HCT116 (cell line): ENCODE data around the gene HOXA11. TPM values are rescaled to one million over a fixed set of nuclear protein-coding genes. Genes with fewer than 3 reads are reported as not detected.

Source experiments
- ATAC-seq: fragments of 200-7000 bp; cut with Tn5 transposase; 2 replicates; pipeline ENCODE4 v1.9.1; 2020; ENCODE audit warnings: mild to moderate bottlenecking, moderate library complexity
- BruUV-seq: library from RNA; stranded (reverse); fragments of 400-500 nt; replicated peaks from 2 replicates; lab custom pipeline; 2021; lab: Mats Ljungman, UMichigan
- CTCF ChIA-PET: fragments of 300-600 bp; sonication (Branson Sonifier 250); formaldehyde crosslinking; loops from one replicate; lab custom pipeline; 2021; ENCODE audit warnings: antibody characterized with exemption; lab: Charles Lee
- POLR2A ChIA-PET: fragments of 300-600, 350-600 bp; sonication (Branson Sonifier 250); formaldehyde crosslinking; loops from one replicate; lab custom pipeline; 2021; ENCODE audit warnings: antibody characterized with exemption; lab: Charles Lee
- RAD21 ChIA-PET, 2 experiments: fragments of 300-600 bp; sonication (Branson Sonifier 250); formaldehyde crosslinking; loops; one replicate each; lab custom pipeline; 2023; ENCODE audit warnings: low total read pairs in 2 of 2; ENCODE audit not compliant: uncharacterized antibody in 2 of 2, unreplicated experiment in 2 of 2, low non-redundant PET in 1 of 2; lab: Charles Lee
- DNase-seq: peaks from one replicate; pipeline ENCODE4 v3.0.0-alpha.2; 2010; ENCODE audit warnings: low read depth, low spot score
- H2AFZ ChIP-seq: fragments of 200-600 bp; shearing (Covaris generic), sonication (generic); 2 replicates; pipeline ENCODE4 v1.6.1; 2017; ENCODE audit warnings: low read depth, mixed run types, mixed read lengths, antibody characterized with exemption, low read length; ENCODE audit not compliant: poor library complexity, severe bottlenecking
- H3K27ac ChIP-seq: 2 replicates; pipeline ENCODE4 v1.5.1; 2012; ENCODE audit warnings: low read depth, low read length
- H3K27me3 ChIP-seq: fragments of 200-600 bp; sonication (generic); 2 replicates; pipeline ENCODE4 v1.6.1; 2016; ENCODE audit warnings: mixed run types, low read length, mixed read lengths; ENCODE audit not compliant: insufficient read depth
- H3K36me3 ChIP-seq, 2 experiments: fragments of 200-500 bp in 1 of 2; fragments of 200-600 bp in 1 of 2; sonication (Bioruptor generic) in 1 of 2; sonication (generic) in 1 of 2; 2 replicates each; pipeline versions ENCODE4 v1.5.1 to v1.6.1; 2014 to 2016; ENCODE audit warnings: low read length in 2 of 2, inconsistent platforms in 1 of 2, mixed read lengths in 1 of 2, mixed run types in 1 of 2; ENCODE audit not compliant: insufficient read depth in 2 of 2, control insufficient read depth in 1 of 2
- H3K4me1 ChIP-seq, 2 experiments: fragments of 200-600 bp in 1 of 2; sonication (generic) in 1 of 2; 2 replicates each; pipeline versions ENCODE4 v1.5.1 to v1.6.1; 2012 to 2017; ENCODE audit warnings: low read length in 2 of 2, inconsistent platforms in 1 of 2, mild to moderate bottlenecking in 1 of 2, mixed read lengths in 1 of 2, mixed run types in 1 of 2, moderate library complexity in 1 of 2; ENCODE audit not compliant: insufficient read depth in 2 of 2, control insufficient read depth in 1 of 2
- H3K4me2 ChIP-seq: fragments of 200-600 bp; sonication (generic); 2 replicates; pipeline ENCODE4 v1.6.1; 2017; ENCODE audit warnings: mixed run types, low read length, mixed read lengths
- H3K4me3 ChIP-seq, 2 experiments: fragments of 200-600 bp in 1 of 2; sonication (generic) in 1 of 2; replicated peaks in 1 of 2; 2 replicates each; pipeline ENCODE4 v1.5.1; 2011 to 2016; ENCODE audit warnings: low read length in 2 of 2, control low read depth in 1 of 2, low read depth in 1 of 2, mild to moderate bottlenecking in 1 of 2, mixed read lengths in 1 of 2, mixed run types in 1 of 2
- H3K79me2 ChIP-seq: fragments of 200-600 bp; sonication (generic); 2 replicates; pipeline ENCODE4 v1.6.1; 2017; ENCODE audit warnings: mild to moderate bottlenecking, mixed run types, low read length, moderate library complexity, mixed read lengths; ENCODE audit not compliant: insufficient read depth
- H3K9ac ChIP-seq: fragments of 200-600 bp; sonication (generic); 2 replicates; pipeline ENCODE4 v1.6.1; 2016; ENCODE audit warnings: low read length, mixed read lengths
- H3K9me2 ChIP-seq: fragments of 200-600 bp; sonication (generic), shearing (Covaris generic); 2 replicates; pipeline ENCODE4 v1.6.1; 2017; ENCODE audit warnings: mixed run types, mild to moderate bottlenecking, moderate library complexity; ENCODE audit not compliant: insufficient read depth
- H3K9me3 ChIP-seq, 2 experiments: fragments of 200-500 bp in 1 of 2; fragments of 200-600 bp in 1 of 2; sonication (Bioruptor generic) in 1 of 2; sonication (generic) in 1 of 2; 2 replicates each; pipeline ENCODE4 v1.6.1; 2014 to 2017; ENCODE audit warnings: low read length in 2 of 2, mixed read lengths in 2 of 2, inconsistent platforms in 1 of 2, low read depth in 1 of 2, mild to moderate bottlenecking in 1 of 2, mixed run types in 1 of 2, moderate library complexity in 1 of 2; ENCODE audit not compliant: control insufficient read depth in 1 of 2, insufficient read depth in 1 of 2
- H4K20me1 ChIP-seq: fragments of 200-600 bp; sonication (generic), shearing (Covaris generic); 2 replicates; pipeline ENCODE4 v1.6.1; 2017; ENCODE audit warnings: mixed run types, mild to moderate bottlenecking, moderate library complexity; ENCODE audit not compliant: insufficient read depth
- CEBPB ChIP-seq: IDR thresholded peaks from 2 replicates; pipeline ENCODE4 v1.6.1; 2012; ENCODE audit warnings: low read depth
- EGR1 ChIP-seq: IDR thresholded peaks from 2 replicates; pipeline ENCODE4 v1.6.1; 2012; ENCODE audit warnings: low read depth
- ELF1 ChIP-seq: IDR thresholded peaks from 2 replicates; pipeline ENCODE4 v1.6.1; 2012; ENCODE audit warnings: low read depth, borderline replicate concordance
- EZH2 ChIP-seq: fragments of 200-600 bp; sonication (generic); IDR thresholded peaks from 2 replicates; pipeline ENCODE4 v1.6.1; 2017; ENCODE audit warnings: antibody characterized with exemption, mixed run types
- EZH2phosphoT487 ChIP-seq: fragments of 200-600 bp; IDR thresholded peaks from 2 replicates; pipeline ENCODE4 v1.6.1; 2018; ENCODE audit warnings: antibody characterized with exemption, borderline replicate concordance
- FOSL1 ChIP-seq: IDR thresholded peaks from 2 replicates; pipeline ENCODE4 v1.6.1; 2012; ENCODE audit warnings: low read depth
- JUND ChIP-seq: IDR thresholded peaks from 2 replicates; pipeline ENCODE4 v1.6.1; 2012
- POLR2A ChIP-seq: IDR thresholded peaks from 2 replicates; pipeline ENCODE4 v1.7.0; 2011; ENCODE audit warnings: borderline replicate concordance; ENCODE audit not compliant: insufficient read depth, insufficient read length; ENCODE audit errors: extremely low read depth
- POLR2AphosphoS5 ChIP-seq: IDR thresholded peaks from 2 replicates; pipeline ENCODE4 v1.6.1; 2011; ENCODE audit warnings: mild to moderate bottlenecking, low read depth, low read length, moderate library complexity
- SIN3A ChIP-seq: IDR thresholded peaks from 2 replicates; pipeline ENCODE4 v1.6.1; 2012; ENCODE audit warnings: low read depth
- SP1 ChIP-seq: IDR thresholded peaks from 2 replicates; pipeline ENCODE4 v1.6.1; 2012; ENCODE audit warnings: low read depth
- TCF7L2 ChIP-seq: IDR thresholded peaks from 2 replicates; pipeline ENCODE4 v1.7.0; 2011; ENCODE audit warnings: borderline replicate concordance, inconsistent platforms; ENCODE audit not compliant: insufficient read depth, insufficient read length; ENCODE audit errors: extremely low read depth
- YY1 ChIP-seq: IDR thresholded peaks from 2 replicates; pipeline ENCODE4 v1.6.1; 2011; ENCODE audit warnings: low read length, low read depth, moderate library complexity, mild to moderate bottlenecking; ENCODE audit not compliant: insufficient replicate concordance; ENCODE audit errors: extremely low read depth
- ZFX ChIP-seq: fragments of 450-650 bp; IDR thresholded peaks from 2 replicates; pipeline ENCODE4 v1.6.1; 2017
- intact Hi-C: fragments of 100-400 bp; cut with micrococcal nuclease; formaldehyde crosslinking; loops from 2 replicates; pipeline ENCODE4 v1.10.0; 2022
- total RNA-seq: library from RNA; stranded (reverse); gene quantifications from one replicate; pipeline ENCODE4 v1.2.1, GENCODE V29; 2021; ENCODE audit not compliant: unreplicated experiment
- TF ChIP-seq, protein P1 (sequence below): IDR thresholded peaks from 2 replicates; pipeline ENCODE4 v1.6.1; 2012
- TF ChIP-seq, protein P2 (sequence below): IDR thresholded peaks from 2 replicates; pipeline ENCODE4 v1.6.1; 2011; ENCODE audit warnings: mild to moderate bottlenecking, low read length, moderate library complexity; ENCODE audit not compliant: insufficient replicate concordance; ENCODE audit errors: extremely low read depth
- TF ChIP-seq, protein P3 (sequence below): IDR thresholded peaks from 2 replicates; pipeline ENCODE4 v1.6.1; 2012; ENCODE audit warnings: low read depth
- TF ChIP-seq, protein P4 (sequence below), 3 experiments: fragments of 200-600 bp in 1 of 3; sonication (generic) in 1 of 3; IDR thresholded peaks in 2 of 3; conservative IDR thresholded peaks in 1 of 3; 2 replicates each; pipeline ENCODE4 v1.5.1; 2012 to 2017; ENCODE audit warnings: low read depth in 2 of 3, low read length in 2 of 3, antibody characterized with exemption in 1 of 3, borderline replicate concordance in 1 of 3, control low read depth in 1 of 3, mild to moderate bottlenecking in 1 of 3, mixed read lengths in 1 of 3, mixed run types in 1 of 3, moderate library complexity in 1 of 3; ENCODE audit not compliant: insufficient read depth in 1 of 3

HOXA11 gene
- total RNA-seq, 1 experiment from 2014 or later: 6.8 TPM

DNA sequence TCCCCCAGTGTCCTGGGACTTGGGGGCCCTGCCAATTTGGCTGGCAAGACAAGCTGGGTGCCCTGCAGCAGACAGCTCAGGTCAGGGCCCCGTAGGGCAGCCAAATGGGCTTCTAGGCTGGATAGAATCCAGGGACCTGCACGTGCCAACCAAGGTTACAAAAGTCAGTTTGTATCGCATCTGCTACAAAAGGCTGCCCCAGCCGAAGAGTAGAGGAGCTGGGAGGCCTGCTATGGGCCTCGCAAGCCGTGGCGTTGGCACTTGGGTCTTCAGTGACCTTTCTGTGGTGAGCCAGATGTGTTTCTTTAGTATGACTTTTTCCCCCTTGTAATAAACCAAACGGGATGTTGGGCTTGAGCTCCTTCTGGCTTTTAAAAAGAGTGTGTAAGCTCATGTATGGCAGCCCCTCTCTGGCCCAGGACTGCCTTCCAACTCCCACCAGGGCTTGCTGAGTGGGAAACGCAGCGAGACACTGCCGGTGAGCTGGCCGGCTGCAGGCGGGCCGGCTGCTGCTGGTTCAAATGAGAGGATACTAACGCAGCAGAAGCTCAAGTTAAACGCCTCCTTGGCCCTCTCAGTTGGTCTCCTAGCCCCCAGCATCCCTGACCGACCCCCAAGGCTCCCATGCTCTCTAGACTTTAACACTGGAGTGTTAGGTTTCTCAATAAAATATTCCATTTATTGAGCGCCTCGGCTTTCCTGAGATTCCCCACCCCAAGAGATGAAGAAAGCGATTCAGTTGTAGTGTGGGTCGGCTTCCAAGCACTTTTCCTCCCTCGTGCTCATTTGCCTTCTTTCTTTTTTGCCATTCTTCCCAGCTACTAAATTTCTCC is 7.9 kb downstream of the HOXA11 start:
- H3K9me3 ChIP-seq: no peaks in the 10 kb centered on the region
- no peaks in the 10 kb centered on the region for H3K27me3 ChIP-seq
- H3K36me3 ChIP-seq: no peaks in the 10 kb centered on the region
- no peaks in the 10 kb centered on the region for H3K9me2 ChIP-seq
- no peak for TF ChIP-seq EZH2
- TF ChIP-seq, protein P1, sequence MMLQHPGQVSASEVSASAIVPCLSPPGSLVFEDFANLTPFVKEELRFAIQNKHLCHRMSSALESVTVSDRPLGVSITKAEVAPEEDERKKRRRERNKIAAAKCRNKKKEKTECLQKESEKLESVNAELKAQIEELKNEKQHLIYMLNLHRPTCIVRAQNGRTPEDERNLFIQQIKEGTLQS: no peak
- no peak for TF ChIP-seq ZFX
- TF ChIP-seq, protein P2, sequence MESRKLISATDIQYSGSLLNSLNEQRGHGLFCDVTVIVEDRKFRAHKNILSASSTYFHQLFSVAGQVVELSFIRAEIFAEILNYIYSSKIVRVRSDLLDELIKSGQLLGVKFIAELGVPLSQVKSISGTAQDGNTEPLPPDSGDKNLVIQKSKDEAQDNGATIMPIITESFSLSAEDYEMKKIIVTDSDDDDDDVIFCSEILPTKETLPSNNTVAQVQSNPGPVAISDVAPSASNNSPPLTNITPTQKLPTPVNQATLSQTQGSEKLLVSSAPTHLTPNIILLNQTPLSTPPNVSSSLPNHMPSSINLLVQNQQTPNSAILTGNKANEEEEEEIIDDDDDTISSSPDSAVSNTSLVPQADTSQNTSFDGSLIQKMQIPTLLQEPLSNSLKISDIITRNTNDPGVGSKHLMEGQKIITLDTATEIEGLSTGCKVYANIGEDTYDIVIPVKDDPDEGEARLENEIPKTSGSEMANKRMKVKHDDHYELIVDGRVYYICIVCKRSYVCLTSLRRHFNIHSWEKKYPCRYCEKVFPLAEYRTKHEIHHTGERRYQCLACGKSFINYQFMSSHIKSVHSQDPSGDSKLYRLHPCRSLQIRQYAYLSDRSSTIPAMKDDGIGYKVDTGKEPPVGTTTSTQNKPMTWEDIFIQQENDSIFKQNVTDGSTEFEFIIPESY: no peak
- TF ChIP-seq EZH2phosphoT487: no peak
- TF ChIP-seq JUND: no peak
- no peak for TF ChIP-seq FOSL1
- no peak for TF ChIP-seq POLR2AphosphoS5
- no peak for TF ChIP-seq ELF1
- no peak for TF ChIP-seq SP1
- TF ChIP-seq, protein P3, sequence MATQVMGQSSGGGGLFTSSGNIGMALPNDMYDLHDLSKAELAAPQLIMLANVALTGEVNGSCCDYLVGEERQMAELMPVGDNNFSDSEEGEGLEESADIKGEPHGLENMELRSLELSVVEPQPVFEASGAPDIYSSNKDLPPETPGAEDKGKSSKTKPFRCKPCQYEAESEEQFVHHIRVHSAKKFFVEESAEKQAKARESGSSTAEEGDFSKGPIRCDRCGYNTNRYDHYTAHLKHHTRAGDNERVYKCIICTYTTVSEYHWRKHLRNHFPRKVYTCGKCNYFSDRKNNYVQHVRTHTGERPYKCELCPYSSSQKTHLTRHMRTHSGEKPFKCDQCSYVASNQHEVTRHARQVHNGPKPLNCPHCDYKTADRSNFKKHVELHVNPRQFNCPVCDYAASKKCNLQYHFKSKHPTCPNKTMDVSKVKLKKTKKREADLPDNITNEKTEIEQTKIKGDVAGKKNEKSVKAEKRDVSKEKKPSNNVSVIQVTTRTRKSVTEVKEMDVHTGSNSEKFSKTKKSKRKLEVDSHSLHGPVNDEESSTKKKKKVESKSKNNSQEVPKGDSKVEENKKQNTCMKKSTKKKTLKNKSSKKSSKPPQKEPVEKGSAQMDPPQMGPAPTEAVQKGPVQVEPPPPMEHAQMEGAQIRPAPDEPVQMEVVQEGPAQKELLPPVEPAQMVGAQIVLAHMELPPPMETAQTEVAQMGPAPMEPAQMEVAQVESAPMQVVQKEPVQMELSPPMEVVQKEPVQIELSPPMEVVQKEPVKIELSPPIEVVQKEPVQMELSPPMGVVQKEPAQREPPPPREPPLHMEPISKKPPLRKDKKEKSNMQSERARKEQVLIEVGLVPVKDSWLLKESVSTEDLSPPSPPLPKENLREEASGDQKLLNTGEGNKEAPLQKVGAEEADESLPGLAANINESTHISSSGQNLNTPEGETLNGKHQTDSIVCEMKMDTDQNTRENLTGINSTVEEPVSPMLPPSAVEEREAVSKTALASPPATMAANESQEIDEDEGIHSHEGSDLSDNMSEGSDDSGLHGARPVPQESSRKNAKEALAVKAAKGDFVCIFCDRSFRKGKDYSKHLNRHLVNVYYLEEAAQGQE: no peak
- no peak for TF ChIP-seq TCF7L2
- no peak for TF ChIP-seq SIN3A
- no peak for TF ChIP-seq POLR2A
- TF ChIP-seq YY1: no peak
- no peak for TF ChIP-seq CEBPB
- TF ChIP-seq EGR1: no peak
- TF ChIP-seq, protein P4, sequence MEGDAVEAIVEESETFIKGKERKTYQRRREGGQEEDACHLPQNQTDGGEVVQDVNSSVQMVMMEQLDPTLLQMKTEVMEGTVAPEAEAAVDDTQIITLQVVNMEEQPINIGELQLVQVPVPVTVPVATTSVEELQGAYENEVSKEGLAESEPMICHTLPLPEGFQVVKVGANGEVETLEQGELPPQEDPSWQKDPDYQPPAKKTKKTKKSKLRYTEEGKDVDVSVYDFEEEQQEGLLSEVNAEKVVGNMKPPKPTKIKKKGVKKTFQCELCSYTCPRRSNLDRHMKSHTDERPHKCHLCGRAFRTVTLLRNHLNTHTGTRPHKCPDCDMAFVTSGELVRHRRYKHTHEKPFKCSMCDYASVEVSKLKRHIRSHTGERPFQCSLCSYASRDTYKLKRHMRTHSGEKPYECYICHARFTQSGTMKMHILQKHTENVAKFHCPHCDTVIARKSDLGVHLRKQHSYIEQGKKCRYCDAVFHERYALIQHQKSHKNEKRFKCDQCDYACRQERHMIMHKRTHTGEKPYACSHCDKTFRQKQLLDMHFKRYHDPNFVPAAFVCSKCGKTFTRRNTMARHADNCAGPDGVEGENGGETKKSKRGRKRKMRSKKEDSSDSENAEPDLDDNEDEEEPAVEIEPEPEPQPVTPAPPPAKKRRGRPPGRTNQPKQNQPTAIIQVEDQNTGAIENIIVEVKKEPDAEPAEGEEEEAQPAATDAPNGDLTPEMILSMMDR (IDR thresholded peaks at IDR 0.05 in 2 of 3, conservative IDR thresholded peaks at IDR 0.05 in 1 of 3; ENCODE audit: borderline replicate concordance in 1 of 3, insufficient read depth in 1 of 3, low read depth in 2 of 3, low read length in 2 of 3): no peak
- peaks cover 27% of the 10 kb centered on the region for H3K79me2 ChIP-seq
- H3K4me2 ChIP-seq: no peak overlapping the region
- intact Hi-C loops: no loop called here
- H3K4me1 ChIP-seq: peaks cover 26 to 51% of the 10 kb centered on the region in 2 experiments
- H4K20me1 ChIP-seq: no peaks in the 10 kb centered on the region
- no peak overlapping the region for H3K9ac ChIP-seq
- ATAC-seq (no peak), DNase-seq (no peak)
- no peak overlapping the region for H3K4me3 ChIP-seq
- no TSS peak for BruUV-seq
- no peak overlapping the region for H2AFZ ChIP-seq
- no peak overlapping the region for H3K27ac ChIP-seq
- ChIA-PET CTCF (no interaction called here), RAD21 (no interaction called here), POLR2A (no interaction called here)
